GM19043 (cell line): ENCODE measurements around the gene FBXO47.
"Not testable (repeated sequence)": the region's sequence is repeated elsewhere in the genome, so short reads cannot be mapped to it uniquely, and the experiment has no call there.

Source experiments
- ATAC-seq: cut with Tn5 transposase; IDR thresholded peaks from one replicate; pipeline ENCODE4 v1.9.1; 2021; ENCODE audit warnings: low read depth; ENCODE audit not compliant: unreplicated experiment

Gene FBXO47

GRCh38 chr17:38922538-38923297, 44.5 kb downstream of the FBXO47 start:
- ATAC-seq = no peak

- ATAC-seq = no peak
These were observed 45.3 kb downstream of the FBXO47 start for GRCh38 chr17:38921756-38922411.

GRCh38 chr17:38920374-38921291, 46.6 kb downstream of the FBXO47 start:
- ATAC-seq = no peak

- ATAC-seq = no peak
These were observed 47.7 kb downstream of the FBXO47 start for GRCh38 chr17:38919316-38920078.

GRCh38 chr17:38918916-38919315, 48.3 kb downstream of the FBXO47 start:
- ATAC-seq = no peak

GRCh38 chr17:38918129-38918913, 48.9 kb downstream of the FBXO47 start:
- ATAC-seq = no peak

GRCh38 chr17:38917259-38917658, 49.9 kb downstream of the FBXO47 start:
- ATAC-seq = no peak

- no peak for ATAC-seq
These were observed 50.4 kb downstream of the FBXO47 start for GRCh38 chr17:38916771-38917170.

GRCh38 chr17:38915639-38915995, 51.6 kb downstream of the FBXO47 start:
- ATAC-seq = no peak

- ATAC-seq = no peak
These were observed 52.2 kb downstream of the FBXO47 start for GRCh38 chr17:38914741-38915638.

- ATAC-seq = no peak
These were observed 54.9 kb downstream of the FBXO47 start for GRCh38 chr17:38912221-38912813.

GRCh38 chr17:38911731-38912081, 55.5 kb downstream of the FBXO47 start:
- ATAC-seq = not testable (repeated sequence)

GRCh38 chr17:38911081-38911730, 56.0 kb downstream of the FBXO47 start:
- no peak for ATAC-seq

- no peak for ATAC-seq
These were observed 56.9 kb downstream of the FBXO47 start for GRCh38 chr17:38910325-38910724.

- ATAC-seq = no peak
These were observed 58.5 kb downstream of the FBXO47 start for GRCh38 chr17:38908676-38909181.

GRCh38 chr17:38907930-38908675, 59.1 kb downstream of the FBXO47 start:
- no peak for ATAC-seq
